SK-N-SH (cell line): ENCODE measurements around the gene CPNE4. TPM values are rescaled to one million over a fixed set of nuclear protein-coding genes. Genes with fewer than 3 reads are reported as not detected.
A peak's percentile ranks its signal among the peaks of the same experiment; 100 is the strongest.

Source experiments
- CTCF ChIA-PET: fragments of 300-600, 350-600 bp; formaldehyde crosslinking; extraction: SDS; loops from one replicate; lab custom pipeline; 2021; lab: Yijun Ruan, JAX
- POLR2A ChIA-PET: fragments of 350-600 bp; sonication (Branson Sonifier 250); formaldehyde crosslinking; extraction: SDS; loops from one replicate; lab custom pipeline; 2020; ENCODE audit warnings: antibody characterized with exemption, inconsistent platforms; lab: Yijun Ruan, JAX
- DNase-seq: peaks from one replicate; pipeline ENCODE4 v3.0.0; 2012
- H2AFZ ChIP-seq: fragments of 200-600 bp; sonication (generic); 2 replicates; pipeline ENCODE4 v1.8.1; 2016; ENCODE audit warnings: antibody characterized with exemption, mild to moderate bottlenecking, low read depth
- H3F3A ChIP-seq: fragments of 200-600 bp; sonication (generic); replicated peaks from 2 replicates; pipeline ENCODE3; 2016; ENCODE audit warnings: antibody characterized with exemption, mild to moderate bottlenecking; ENCODE audit not compliant: insufficient read depth
- H3K27ac ChIP-seq, 2 experiments: fragments of 200-500 bp in 1 of 2; fragments of 200-600 bp in 1 of 2; sonication (Bioruptor generic) in 1 of 2; sonication (generic), shearing (Covaris generic) in 1 of 2; 2 replicates each; pipeline versions ENCODE4 v1.5.1 to v1.6.1; 2014 to 2016; ENCODE audit warnings: low read depth in 2 of 2, inconsistent platforms in 1 of 2, low read length in 1 of 2, mild to moderate bottlenecking in 1 of 2, mixed read lengths in 1 of 2
- H3K27me3 ChIP-seq: fragments of 200-600 bp; sonication (generic), shearing (Covaris generic); 2 replicates; pipeline ENCODE4 v1.6.1; 2016; ENCODE audit warnings: mixed run types; ENCODE audit not compliant: insufficient read depth
- H3K36me3 ChIP-seq, 2 experiments: fragments of 200-500 bp in 1 of 2; fragments of 200-600 bp in 1 of 2; sonication (Bioruptor generic) in 1 of 2; sonication (generic) in 1 of 2; replicated peaks in 1 of 2; 2 replicates each; pipeline versions ENCODE3 to v1.5.1; 2014 to 2016; ENCODE audit warnings: low read length in 1 of 2, mild to moderate bottlenecking in 1 of 2; ENCODE audit not compliant: insufficient read depth in 2 of 2, control insufficient read depth in 1 of 2
- H3K4me1 ChIP-seq, 2 experiments: fragments of 200-500 bp in 1 of 2; fragments of 200-600 bp in 1 of 2; sonication (Bioruptor generic) in 1 of 2; sonication (generic), shearing (Covaris generic) in 1 of 2; 2 replicates each; pipeline versions ENCODE4 v1.5.1 to v1.6.1; 2014 to 2016; ENCODE audit warnings: low read depth in 1 of 2, low read length in 1 of 2, mixed run types in 1 of 2; ENCODE audit not compliant: insufficient read depth in 2 of 2, control insufficient read depth in 1 of 2
- H3K4me2 ChIP-seq: fragments of 200-600 bp; sonication (generic), shearing (Covaris generic); 2 replicates; pipeline ENCODE4 v1.6.1; 2017; ENCODE audit warnings: mixed run types
- H3K4me3 ChIP-seq, 2 experiments: fragments of 200-500 bp in 1 of 2; fragments of 200-600 bp in 1 of 2; sonication (Bioruptor generic) in 1 of 2; sonication (generic), shearing (Covaris generic) in 1 of 2; 2 replicates each; pipeline versions ENCODE4 v1.5.1 to v1.8.1; 2014 to 2016; ENCODE audit warnings: low read depth in 2 of 2, inconsistent platforms in 1 of 2, low read length in 1 of 2, mild to moderate bottlenecking in 1 of 2, mixed read lengths in 1 of 2, moderate library complexity in 1 of 2
- H3K79me2 ChIP-seq: fragments of 200-600 bp; sonication (generic); 2 replicates; pipeline ENCODE4 v1.8.1; 2017; ENCODE audit warnings: mild to moderate bottlenecking; ENCODE audit not compliant: insufficient read depth
- H3K9ac ChIP-seq: fragments of 200-600 bp; sonication (generic); 2 replicates; pipeline ENCODE4 v1.6.1; 2017; ENCODE audit warnings: mixed run types
- H3K9me2 ChIP-seq: fragments of 200-600 bp; sonication (generic); 2 replicates; pipeline ENCODE4 v1.6.1; 2017; ENCODE audit warnings: mixed run types
- H3K9me3 ChIP-seq: fragments of 200-600 bp; sonication (generic); 2 replicates; pipeline ENCODE4 v1.6.1; 2017; ENCODE audit warnings: mixed run types, mild to moderate bottlenecking, moderate library complexity
- H4K20me1 ChIP-seq: fragments of 200-600 bp; sonication (generic); 2 replicates; pipeline ENCODE4 v1.6.1; 2017; ENCODE audit warnings: mild to moderate bottlenecking, mixed run types; ENCODE audit not compliant: insufficient read depth
- ELF1 ChIP-seq: IDR thresholded peaks from 2 replicates; pipeline ENCODE4 v1.4.0; 2012
- EZH2phosphoT487 ChIP-seq: fragments of 200-600 bp; sonication (generic); IDR thresholded peaks from 2 replicates; pipeline ENCODE4 v1.6.1; 2017; ENCODE audit warnings: low read depth, mixed run types, mild to moderate bottlenecking, antibody characterized with exemption, moderate library complexity, borderline replicate concordance
- FOXJ3 ChIP-seq: sonication (generic); formaldehyde crosslinking; IDR thresholded peaks from 2 replicates; pipeline ENCODE4 v1.5.1; 2020; ENCODE audit warnings: mild to moderate bottlenecking, missing genetic modification reagents
- GABPA ChIP-seq: IDR thresholded peaks from 2 replicates; pipeline ENCODE4 v1.4.0; 2012; ENCODE audit warnings: low read depth, mild to moderate bottlenecking
- GATA2 ChIP-seq: sonication (generic); formaldehyde crosslinking; IDR thresholded peaks from 2 replicates; pipeline ENCODE4 v1.5.0; 2020; ENCODE audit warnings: mild to moderate bottlenecking, missing genetic modification reagents
- IRF3 ChIP-seq: fragments of 150-350 bp; IDR thresholded peaks from 2 replicates; pipeline ENCODE4 v1.6.1; 2016; ENCODE audit warnings: mild to moderate bottlenecking, low read depth, low read length
- MEF2A ChIP-seq: IDR thresholded peaks from 2 replicates; pipeline ENCODE4 v1.4.0; 2012; ENCODE audit warnings: low read depth, borderline replicate concordance
- NFIC ChIP-seq: IDR thresholded peaks from 2 replicates; pipeline ENCODE4 v1.4.0; 2012; ENCODE audit warnings: borderline replicate concordance
- NRF1 ChIP-seq: IDR thresholded peaks from 2 replicates; pipeline ENCODE4 v1.6.1; 2012; ENCODE audit warnings: low read depth, mild to moderate bottlenecking, low read length
- POLR2AphosphoS5 ChIP-seq: IDR thresholded peaks from 2 replicates; pipeline ENCODE4 v1.6.1; 2012; ENCODE audit warnings: low read depth, low read length
- RAD21 ChIP-seq: IDR thresholded peaks from 2 replicates; pipeline ENCODE4 v1.6.1; 2012; ENCODE audit warnings: mild to moderate bottlenecking, low read length
- RFX5 ChIP-seq: IDR thresholded peaks from 2 replicates; pipeline ENCODE4 v1.6.1; 2012; ENCODE audit warnings: mild to moderate bottlenecking, improper control_type of control experiment, low read length
- RXRA ChIP-seq: IDR thresholded peaks from 2 replicates; pipeline ENCODE4 v1.4.0; 2012; ENCODE audit warnings: low read depth, mild to moderate bottlenecking, borderline replicate concordance
- SIN3A ChIP-seq: IDR thresholded peaks from 2 replicates; pipeline ENCODE4 v1.6.1; 2012; ENCODE audit warnings: low read depth, mild to moderate bottlenecking, low read length, moderate library complexity, borderline replicate concordance
- SMC3 ChIP-seq: IDR thresholded peaks from 2 replicates; pipeline ENCODE4 v1.6.1; 2012; ENCODE audit warnings: low read depth, low read length, improper control_type of control experiment
- TAF1 ChIP-seq: IDR thresholded peaks from 2 replicates; pipeline ENCODE4 v1.6.1; 2012; ENCODE audit warnings: low read depth, mild to moderate bottlenecking, low read length, moderate library complexity, borderline replicate concordance
- TCF12 ChIP-seq: IDR thresholded peaks from 2 replicates; pipeline ENCODE4 v1.4.0; 2012
- USF2 ChIP-seq: fragments of 150-350 bp; IDR thresholded peaks from 2 replicates; pipeline ENCODE4 v1.6.1; 2017; ENCODE audit warnings: antibody characterized with exemption, low read length, low read depth, borderline replicate concordance
- WGBS: methylation state at CpG from one replicate; pipeline ENCODE4 v1.1.6; 2017; ENCODE audit warnings: low lambda C conversion rate; 5-methylcytosine and 5-hydroxymethylcytosine counted together
- polyA plus RNA-seq, 3 experiments: library from polyadenylated mRNA; depleted of rRNA; stranded (reverse); fragments of >200 nt; gene quantifications; 2 replicates each; pipeline ENCODE4 v1.2.3, GENCODE V29; 2012
- TF ChIP-seq, protein P1 (sequence below): fragments of 200-600 bp; sonication (generic); IDR thresholded peaks from 2 replicates; pipeline ENCODE4 v1.6.1; 2017; ENCODE audit warnings: antibody characterized with exemption, mild to moderate bottlenecking, moderate library complexity
- TF ChIP-seq, protein P2 (sequence below): IDR thresholded peaks from 2 replicates; pipeline ENCODE4 v1.4.0; 2012; ENCODE audit warnings: low read depth

CPNE4 gene
- polyA plus RNA-seq, 1 of the 3 experiments (the other 2 are of a cell fraction) = not detected

DNA sequence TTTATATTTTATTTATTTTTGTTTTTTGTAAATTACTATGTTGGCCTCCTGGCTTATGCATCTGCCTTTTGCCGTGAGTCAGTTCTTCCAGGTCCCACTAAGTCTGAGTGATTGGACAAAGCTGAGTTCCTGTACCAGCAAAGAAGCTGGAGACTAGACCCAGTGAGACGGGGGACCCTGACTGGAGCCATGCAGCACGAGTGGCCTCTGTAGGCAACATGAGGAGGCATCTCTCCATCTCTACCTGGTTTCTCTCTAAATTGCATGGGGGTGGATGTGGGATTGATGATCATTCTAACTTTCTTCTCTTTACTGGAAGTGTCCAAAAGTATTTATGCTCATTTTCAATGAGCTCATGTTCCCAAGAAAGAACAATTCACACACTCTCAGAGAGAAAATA is 376.7 kb downstream of the CPNE4 start:
- WGBS = 27% methylated on average over 3 of the region's 3 CpGs
- no peaks in the 10 kb centered on the region for H3K79me2 ChIP-seq
- no peaks in the 10 kb centered on the region for H3K36me3 ChIP-seq
- H2AFZ ChIP-seq = no peak overlapping the region
- H3K27ac ChIP-seq = no peak overlapping the region
- H3K9ac ChIP-seq = no peak overlapping the region
- H3K4me1 ChIP-seq = no peaks in the 10 kb centered on the region
- no peak overlapping the region for H3K4me3 ChIP-seq
- TF ChIP-seq NFIC (no peak), RXRA (no peak), RAD21 (0 out of 2 replicates have a peak, but pooled peaks have one; percentile 13), ELF1 (no peak), GATA2 (no peak), POLR2AphosphoS5 (no peak), USF2 (no peak), EZH2phosphoT487 (no peak), TAF1 (no peak), IRF3 (no peak)
- TF ChIP-seq, protein P1, sequence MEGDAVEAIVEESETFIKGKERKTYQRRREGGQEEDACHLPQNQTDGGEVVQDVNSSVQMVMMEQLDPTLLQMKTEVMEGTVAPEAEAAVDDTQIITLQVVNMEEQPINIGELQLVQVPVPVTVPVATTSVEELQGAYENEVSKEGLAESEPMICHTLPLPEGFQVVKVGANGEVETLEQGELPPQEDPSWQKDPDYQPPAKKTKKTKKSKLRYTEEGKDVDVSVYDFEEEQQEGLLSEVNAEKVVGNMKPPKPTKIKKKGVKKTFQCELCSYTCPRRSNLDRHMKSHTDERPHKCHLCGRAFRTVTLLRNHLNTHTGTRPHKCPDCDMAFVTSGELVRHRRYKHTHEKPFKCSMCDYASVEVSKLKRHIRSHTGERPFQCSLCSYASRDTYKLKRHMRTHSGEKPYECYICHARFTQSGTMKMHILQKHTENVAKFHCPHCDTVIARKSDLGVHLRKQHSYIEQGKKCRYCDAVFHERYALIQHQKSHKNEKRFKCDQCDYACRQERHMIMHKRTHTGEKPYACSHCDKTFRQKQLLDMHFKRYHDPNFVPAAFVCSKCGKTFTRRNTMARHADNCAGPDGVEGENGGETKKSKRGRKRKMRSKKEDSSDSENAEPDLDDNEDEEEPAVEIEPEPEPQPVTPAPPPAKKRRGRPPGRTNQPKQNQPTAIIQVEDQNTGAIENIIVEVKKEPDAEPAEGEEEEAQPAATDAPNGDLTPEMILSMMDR = peak; percentile 20; the same call in 1 of the 2 replicates
- H3K9me3 ChIP-seq = no peaks in the 10 kb centered on the region
- H3K4me2 ChIP-seq = no peak overlapping the region
- POLR2A ChIA-PET = no interaction called here
- no peaks in the 10 kb centered on the region for H3K9me2 ChIP-seq
- no peaks in the 10 kb centered on the region for H3F3A ChIP-seq
- CTCF ChIA-PET = no interaction called here
- no peaks in the 10 kb centered on the region for H3K27me3 ChIP-seq
- DNase-seq = no peak
- H4K20me1 ChIP-seq = no peaks in the 10 kb centered on the region

GRCh38 chr3:131655070-131655690 is 379.6 kb downstream of the CPNE4 start:
- Histone ChIP-seq H3K9me3 (no peaks in the 10 kb centered on the region), H4K20me1 (no peaks in the 10 kb centered on the region)
- CTCF ChIA-PET = no interaction called here
- no peak for TF ChIP-seq RFX5
- TF ChIP-seq, protein P2, sequence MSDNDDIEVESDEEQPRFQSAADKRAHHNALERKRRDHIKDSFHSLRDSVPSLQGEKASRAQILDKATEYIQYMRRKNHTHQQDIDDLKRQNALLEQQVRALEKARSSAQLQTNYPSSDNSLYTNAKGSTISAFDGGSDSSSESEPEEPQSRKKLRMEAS = no peak
- TF ChIP-seq SMC3 = no peak
- no peak for TF ChIP-seq NRF1
- TF ChIP-seq USF2 = no peak
- TF ChIP-seq SIN3A = no peak
- TF ChIP-seq GATA2 = no peak
- TF ChIP-seq FOXJ3 = no peak
- no peak for TF ChIP-seq TCF12
- no peak for TF ChIP-seq MEF2A
- TF ChIP-seq GABPA = no peak
- TF ChIP-seq, all 33 proteins: peak for 0
- no peaks in the 10 kb centered on the region for H3K9me2 ChIP-seq
- H3K4me1 ChIP-seq = no peaks in the 10 kb centered on the region
- H3K4me2 ChIP-seq = no peak overlapping the region
- H3K36me3 ChIP-seq = no peaks in the 10 kb centered on the region
- DNase-seq = no peak
- no peaks in the 10 kb centered on the region for H3K27me3 ChIP-seq
- H3F3A ChIP-seq = no peaks in the 10 kb centered on the region
- H3K9ac ChIP-seq = no peak overlapping the region
- POLR2A ChIA-PET = no interaction called here
- H3K27ac ChIP-seq = no peak overlapping the region
- H3K4me3 ChIP-seq = no peak overlapping the region
- WGBS = 58% methylated on average over 7 of the region's 7 CpGs
- no peaks in the 10 kb centered on the region for H3K79me2 ChIP-seq
- no peak overlapping the region for H2AFZ ChIP-seq
